ENCODE measurements around the gene PSEN2.

The PSEN2 gene

DNA sequence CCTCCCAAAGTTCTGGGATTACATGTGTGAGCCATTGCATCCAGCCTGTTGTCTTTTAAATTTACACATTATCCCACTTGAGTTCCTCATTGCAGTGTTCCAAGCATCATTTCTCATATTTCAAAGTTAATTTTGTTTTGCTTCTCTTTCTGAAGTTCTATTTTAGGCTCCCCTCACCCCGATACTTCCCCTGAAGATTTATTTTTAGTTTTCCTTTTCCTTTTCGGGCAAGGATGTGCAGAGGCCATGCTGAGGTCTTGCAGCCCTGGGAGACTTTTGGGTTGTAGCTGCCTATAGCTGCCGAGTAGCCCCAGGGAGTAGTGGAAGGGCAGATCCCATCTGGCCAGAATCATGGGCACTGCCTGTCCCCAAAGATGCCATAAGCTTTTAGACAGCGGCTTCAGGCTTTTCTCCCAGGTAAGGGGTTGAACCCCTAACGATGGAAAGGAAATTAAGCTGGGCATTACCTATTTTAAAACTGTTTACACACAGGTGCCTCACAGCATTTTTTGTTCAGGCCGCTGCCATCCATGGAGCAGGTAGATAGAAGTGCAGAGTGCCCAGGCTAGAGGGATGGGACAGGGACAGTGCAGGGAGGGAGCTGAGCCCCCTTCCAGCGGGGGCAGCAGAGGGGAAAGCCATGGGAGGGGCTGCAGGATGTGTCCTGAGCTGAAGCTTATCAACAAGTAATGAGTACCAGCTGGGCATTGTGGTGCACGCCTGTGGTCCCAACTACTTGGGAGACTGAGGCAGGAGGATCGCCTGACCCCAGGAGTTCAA is 15.9 kb downstream of the PSEN2 start:
- FAIRE-seq (no peak), DNase-seq (ENCODE audit: low spot score) (no peak)

DNA sequence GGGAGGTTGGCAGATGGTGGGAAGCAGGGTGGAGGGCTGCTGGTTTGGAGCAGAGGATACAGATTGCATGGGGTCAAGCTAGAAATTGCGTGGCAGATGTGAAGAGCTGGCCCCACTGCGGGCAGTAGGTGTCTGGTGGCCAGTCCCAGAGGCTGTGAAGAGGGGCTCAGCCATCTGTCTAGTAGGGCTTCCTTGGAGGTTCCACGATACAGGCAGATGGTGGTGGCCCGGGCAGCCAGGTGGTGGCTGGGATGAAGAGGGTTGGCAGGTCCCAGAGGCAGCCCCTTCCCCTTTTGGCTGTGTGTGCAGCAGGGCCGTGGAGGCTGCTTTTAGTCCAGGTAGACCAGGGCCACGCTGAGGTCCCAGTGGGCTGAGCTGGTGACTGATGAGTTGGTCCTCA is 16.6 kb downstream of the PSEN2 start:
- FAIRE-seq (no peak), DNase-seq (ENCODE audit: low spot score) (no peak)

DNA sequence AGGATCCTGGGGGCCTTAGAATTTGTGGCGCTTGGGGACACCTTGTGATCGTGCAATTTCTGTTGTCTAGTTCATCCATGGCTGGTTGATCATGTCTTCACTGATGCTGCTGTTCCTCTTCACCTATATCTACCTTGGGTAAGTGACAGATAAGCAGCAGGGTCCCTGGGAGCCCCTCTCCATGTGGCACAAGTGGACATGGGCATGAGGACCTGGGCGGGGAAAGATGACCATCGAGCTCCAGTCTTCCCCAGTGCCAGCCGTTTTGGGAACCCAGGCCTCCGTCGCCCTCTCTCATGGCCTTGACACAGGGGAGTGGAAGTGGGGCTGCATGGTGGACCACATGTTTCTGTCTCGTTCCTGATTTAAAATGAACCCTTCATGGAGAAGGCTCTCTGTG is 17.6 kb downstream of the PSEN2 start:
- no peak for FAIRE-seq
- no peak for DNase-seq (ENCODE audit: low spot score)

DNA sequence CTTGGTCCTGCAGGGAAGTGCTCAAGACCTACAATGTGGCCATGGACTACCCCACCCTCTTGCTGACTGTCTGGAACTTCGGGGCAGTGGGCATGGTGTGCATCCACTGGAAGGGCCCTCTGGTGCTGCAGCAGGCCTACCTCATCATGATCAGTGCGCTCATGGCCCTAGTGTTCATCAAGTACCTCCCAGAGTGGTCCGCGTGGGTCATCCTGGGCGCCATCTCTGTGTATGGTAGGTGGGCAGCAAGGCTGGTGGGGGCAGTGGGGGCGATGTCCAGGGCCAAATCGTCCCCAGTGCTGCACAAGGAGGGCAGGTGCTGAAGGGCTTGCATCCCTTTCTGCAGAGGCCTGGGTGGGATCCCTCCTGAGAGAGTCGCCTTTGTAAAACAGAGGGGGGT is 18.4 kb downstream of the PSEN2 start:
- FAIRE-seq (no peak), DNase-seq (ENCODE audit: low spot score) (no peak)

DNA sequence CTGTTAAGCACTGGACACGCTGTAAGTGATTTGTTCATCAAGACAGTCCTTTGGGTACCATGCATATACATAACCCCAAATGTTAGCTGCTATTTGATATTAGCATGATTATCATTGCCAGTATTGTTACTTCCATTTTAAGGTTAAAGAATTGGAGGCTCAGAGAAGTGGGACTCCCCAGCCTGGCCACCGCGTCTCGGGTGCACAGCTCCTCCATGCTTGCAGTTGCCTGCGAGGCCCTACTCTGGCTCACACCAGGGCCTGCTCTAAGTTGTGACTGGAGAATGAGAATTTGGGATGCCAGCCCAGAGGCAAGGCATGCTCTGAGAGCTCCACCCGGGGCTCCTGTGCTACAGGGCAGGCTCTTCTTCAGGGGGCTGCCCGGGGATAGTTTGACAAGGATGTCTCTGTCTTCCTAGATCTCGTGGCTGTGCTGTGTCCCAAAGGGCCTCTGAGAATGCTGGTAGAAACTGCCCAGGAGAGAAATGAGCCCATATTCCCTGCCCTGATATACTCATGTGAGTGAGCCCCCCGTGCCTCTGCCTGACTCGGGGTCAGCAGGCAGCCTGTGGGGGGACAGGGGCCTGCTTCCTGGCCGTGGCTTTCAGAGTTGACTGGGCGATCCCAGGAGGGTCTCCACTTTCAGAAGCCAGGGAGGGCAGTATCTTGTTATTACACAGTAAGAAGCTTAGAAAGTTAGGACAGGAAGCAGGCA is 19.4 kb downstream of the PSEN2 start:
- no peak for FAIRE-seq
- DNase-seq (ENCODE audit: low spot score), result no peak

DNA sequence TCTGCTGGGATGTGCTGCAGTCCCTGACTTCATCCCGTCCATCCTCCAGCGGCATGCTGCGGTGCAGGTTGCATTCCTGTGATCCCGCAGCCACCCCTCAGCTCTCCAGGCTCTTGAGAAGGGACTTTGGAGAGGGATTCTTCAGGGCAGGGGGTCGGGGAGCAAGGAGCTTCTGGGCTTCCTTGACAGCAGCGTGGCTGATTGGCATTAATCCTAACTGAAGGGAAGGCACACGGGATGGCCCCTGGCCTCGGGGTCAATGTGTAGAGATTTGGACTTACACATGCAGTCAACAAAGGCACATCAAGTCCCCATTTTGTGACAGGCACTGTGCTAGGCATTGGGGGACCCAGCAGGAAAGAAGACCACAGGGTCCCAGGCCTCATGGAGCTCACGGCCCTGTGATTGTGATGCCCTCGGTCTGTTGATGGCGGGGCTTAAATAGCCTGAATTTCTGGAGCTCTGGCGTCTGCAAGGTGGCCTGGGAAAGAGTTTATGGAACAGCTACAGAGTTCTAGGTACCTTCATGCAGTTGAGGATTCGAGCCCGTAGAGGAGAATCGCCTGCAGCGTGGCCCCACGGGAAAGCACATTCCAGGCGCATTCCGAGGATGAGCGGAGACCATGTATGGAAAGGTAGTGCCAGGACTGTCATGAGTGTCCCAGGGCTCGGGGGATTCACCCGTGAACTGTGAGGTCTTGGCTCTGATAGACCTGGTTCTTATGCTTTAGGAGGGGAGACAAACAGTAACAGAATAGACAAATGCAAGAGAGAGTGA is 20.1 kb downstream of the PSEN2 start:
- FAIRE-seq (no peak), DNase-seq (ENCODE audit: low spot score) (no peak)

DNA sequence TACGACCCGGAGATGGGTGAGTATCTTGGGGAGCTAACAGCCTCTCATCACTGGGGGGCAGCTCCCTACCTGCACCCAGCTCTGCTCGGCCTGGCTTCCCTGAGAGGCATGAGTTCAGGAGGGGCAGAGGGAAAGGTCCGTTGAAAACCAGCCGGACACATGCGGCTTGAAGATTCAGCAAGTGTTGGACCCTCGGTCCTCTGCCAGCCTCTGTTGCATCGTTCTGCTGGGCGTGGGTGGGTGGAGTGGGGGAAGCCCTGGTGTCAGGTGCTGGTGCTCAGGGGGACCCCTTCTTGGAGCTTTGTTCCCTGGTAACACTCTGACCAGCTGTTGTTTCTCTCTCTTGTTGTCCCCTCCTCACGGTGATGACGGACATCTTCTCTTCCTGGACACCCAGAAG is 20.9 kb downstream of the PSEN2 start:
- DNase-seq (ENCODE audit: low spot score), result no peak
- no peak for FAIRE-seq

DNA sequence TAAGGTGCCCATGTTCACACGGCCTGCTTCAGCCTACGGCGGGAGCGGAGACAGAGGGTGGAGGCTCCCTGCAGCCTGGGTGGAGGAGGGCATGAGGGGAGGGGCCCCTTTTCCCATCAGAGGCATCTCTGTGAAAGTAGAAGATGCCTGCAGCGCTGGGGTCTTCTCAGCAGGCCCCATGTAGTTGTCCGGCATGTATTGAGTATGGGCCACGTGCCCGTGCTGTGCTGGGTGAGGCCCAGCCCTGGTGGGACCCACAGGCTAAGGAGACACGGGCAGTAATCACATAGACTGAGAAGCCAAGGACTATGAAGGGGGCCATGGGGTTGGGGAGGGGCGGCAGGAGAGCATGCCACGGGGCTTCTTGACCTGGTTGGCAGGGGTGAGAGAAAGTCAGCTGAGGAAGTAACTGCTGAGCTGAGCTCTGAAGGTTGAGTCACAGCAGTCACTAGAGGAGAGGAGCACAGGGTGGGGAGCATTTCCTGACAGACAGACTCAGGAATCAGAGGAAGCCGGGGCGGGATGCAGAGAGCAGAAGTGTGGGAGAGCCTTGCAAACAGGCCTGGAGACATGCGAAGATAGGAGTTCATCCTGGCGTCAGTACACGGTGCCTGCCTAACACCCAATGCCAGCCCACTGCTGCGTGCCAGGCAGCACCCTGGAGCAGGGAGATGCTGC is 21.6 kb downstream of the PSEN2 start:
- no peak for FAIRE-seq
- no peak for DNase-seq (ENCODE audit: low spot score)

DNA sequence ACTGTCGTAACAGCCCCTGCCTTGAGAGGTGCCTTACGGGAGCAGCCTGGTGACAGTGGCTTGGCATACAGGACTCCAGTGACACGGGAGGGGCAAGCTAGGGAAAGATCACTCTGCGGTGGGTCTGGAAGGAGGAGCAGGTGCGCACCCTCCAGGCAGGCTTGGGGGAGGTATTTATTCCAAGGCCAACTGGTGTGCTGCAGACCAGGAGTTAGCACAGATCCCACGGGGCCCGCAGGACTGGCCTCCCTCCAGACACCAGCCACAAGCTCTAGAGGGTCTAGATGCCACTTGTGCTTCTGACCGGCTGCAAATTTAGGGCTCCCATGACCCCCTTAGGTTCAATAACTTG is 22.1 kb downstream of the PSEN2 start:
- no peak for DNase-seq (ENCODE audit: low spot score)
- FAIRE-seq, result no peak

DNA sequence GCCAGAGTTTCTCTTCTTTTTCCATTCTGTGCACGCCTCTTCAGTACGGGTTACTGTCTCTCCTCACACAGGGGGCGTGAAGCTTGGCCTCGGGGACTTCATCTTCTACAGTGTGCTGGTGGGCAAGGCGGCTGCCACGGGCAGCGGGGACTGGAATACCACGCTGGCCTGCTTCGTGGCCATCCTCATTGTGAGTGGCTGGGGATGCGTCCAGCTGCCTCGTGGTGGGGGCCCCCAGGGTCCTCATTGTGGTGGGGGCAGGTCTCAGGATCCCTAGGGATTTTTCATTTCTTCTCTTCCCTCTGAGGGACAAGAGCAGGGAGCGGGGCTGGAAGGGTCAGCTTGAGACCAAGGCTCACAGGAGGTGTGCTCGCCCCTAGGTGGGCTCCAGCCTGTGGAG is 23.5 kb downstream of the PSEN2 start:
- DNase-seq (ENCODE audit: low spot score), result no peak
- FAIRE-seq, result no peak

DNA sequence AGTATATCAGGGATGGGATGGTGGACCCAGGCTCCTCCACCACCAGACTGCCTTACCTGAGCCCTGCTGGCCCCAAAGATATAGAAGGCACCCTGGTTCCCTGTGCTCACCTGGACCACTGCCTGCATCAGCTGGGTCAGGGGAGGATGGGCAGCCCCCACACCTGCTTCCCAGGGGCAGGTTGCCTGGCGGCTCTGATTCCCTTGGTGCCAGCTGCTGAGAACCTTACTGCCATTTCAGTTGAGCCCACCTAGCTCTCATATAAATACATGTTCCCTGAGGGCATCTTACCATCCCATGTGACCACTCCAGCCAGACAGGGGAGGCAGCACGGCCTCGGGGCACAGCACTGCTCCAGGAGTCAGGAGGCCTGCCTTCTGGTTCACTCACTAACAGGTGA is 24.4 kb downstream of the PSEN2 start:
- DNase-seq (ENCODE audit: low spot score), result no peak

DNA sequence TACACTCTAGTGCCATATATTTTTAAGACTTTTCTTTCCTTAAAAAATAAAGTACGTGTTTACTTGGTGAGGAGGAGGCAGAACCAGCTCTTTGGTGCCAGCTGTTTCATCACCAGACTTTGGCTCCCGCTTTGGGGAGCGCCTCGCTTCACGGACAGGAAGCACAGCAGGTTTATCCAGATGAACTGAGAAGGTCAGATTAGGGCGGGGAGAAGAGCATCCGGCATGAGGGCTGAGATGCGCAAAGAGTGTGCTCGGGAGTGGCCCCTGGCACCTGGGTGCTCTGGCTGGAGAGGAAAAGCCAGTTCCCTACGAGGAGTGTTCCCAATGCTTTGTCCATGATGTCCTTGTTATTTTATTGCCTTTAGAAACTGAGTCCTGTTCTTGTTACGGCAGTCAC is 25.2 kb downstream of the PSEN2 start:
- FAIRE-seq, result no peak

More for the DNA sequence above, 24.4 kb downstream of the PSEN2 start:
- FAIRE-seq, result no peak

DNA sequence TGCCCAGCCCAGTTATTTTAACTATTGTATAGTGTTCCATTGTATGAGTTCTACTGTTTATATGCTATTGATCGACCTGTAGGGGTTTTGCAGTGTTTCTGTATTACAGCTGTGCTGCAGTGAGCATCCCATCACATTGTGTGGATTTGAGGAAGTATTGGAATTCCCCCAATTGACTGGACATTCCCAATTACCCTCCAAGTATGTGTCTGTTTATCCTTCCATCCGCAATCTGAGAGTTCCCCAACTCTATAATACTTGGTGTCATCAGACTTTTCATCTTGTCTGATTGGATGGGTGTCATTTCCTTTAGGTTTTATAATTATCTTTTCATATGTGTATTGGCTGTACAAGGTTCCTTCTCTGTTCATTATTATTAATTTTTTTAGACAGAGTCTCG is 27.8 kb downstream of the PSEN2 start:
- no peak for FAIRE-seq

More for the DNA sequence above, 25.2 kb downstream of the PSEN2 start:
- DNase-seq (ENCODE audit: low spot score), result no peak

DNA sequence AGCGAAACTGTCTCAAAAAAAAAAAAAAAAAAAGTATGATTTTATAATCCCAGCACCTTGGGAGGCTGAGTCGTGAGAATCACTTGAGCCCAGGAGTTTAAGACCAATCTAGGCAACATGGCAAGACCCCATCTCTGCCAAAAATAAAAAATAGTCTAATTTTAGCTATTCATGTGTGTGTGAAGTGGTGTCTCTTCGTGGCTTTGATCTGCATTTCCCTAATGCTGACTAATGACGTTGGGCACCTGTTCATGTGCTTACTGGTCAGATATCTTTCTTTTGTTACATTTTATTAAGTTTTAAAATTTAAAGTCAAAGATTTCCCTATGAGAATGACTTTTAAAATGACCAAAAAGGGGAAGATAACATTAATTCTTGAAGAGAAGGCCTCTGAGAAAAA is 31.0 kb downstream of the PSEN2 start:
- FAIRE-seq (no peak), DNase-seq (ENCODE audit: low spot score) (no peak)

More for the DNA sequence above, 27.8 kb downstream of the PSEN2 start:
- no peak for DNase-seq (ENCODE audit: low spot score)

DNA sequence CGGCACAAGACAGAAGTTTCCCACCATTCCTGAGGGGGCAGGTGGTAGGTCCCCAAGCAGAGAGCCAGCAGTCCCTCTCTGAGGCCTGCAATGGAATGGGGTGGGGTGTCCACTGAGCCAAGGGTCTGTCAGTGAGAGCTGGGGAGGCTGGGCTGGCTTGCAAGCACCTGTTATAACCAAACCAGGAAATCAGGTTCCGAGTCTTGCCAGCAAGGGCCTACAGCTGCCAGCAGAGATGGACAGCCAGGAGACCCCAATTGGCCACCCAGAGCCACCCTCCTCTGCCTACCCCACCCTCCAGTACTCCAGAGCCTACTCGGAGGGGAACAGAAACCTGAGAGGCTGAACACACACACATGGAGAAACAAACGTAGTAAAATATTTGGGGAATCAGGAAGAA is 32.2 kb downstream of the PSEN2 start:
- DNase-seq (ENCODE audit: low spot score), result no peak
- no peak for FAIRE-seq

DNA sequence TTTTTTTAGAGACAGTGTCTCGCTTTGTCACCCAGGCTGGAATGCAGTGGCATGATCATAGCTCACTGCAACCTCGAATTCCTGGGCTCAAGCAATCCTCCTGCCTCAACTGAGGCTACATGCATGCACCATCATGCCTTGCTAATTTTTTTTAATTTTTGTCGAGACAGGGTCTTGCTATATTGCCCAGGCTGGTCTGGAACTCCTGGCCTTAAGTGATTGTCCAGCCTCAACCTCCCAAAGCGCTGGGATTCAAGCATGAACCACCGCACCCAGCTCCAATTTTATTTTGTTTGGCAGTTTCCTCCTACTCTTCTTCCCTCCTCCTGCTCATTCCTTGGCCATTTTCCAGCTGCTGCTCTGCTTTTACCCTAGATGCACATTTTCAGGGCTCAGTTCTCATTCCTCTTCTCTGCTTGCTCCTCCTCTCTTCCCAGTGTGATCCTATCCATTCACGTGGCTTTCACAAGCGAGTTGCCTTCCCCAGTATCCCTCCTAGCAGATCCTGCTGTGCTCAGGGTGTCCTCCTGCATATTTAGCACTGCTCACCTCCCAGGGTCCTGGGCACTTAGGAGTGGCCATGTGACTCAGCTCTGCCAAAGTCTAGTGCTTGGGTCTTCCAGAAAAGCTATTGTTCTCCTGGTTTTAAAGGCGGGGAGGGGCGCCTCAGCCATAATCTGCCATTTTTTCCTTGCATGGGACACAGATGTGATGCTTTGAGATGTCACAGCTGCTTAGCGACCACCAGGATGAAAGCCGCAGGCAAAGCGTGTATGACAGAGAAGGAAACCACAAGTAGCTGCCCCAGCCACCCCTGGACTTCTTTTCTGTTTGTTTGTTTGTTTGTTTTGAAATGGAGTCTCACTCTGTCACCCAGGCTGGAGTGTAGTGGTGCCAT is 33.7 kb downstream of the PSEN2 start:
- no peak for DNase-seq (ENCODE audit: low spot score)
- no peak for FAIRE-seq

DNA sequence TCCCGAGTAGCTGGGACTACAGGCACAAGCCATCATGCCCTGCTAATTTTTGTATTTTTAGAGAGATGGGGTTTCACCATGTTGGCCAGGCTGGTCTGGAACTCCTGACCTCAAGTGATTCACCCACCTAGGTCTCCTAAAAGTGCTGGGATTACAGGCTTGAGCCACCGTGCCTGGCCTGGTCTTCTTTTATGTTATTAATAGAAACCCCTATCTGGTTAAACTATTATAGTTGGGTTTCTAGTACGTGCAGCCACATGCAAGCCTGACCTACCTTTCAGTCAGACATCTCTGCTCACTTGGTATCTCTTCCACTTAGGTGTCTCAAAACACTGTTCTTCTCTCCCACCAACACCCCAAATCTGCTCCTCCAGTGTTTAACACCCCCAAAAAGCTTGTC is 34.4 kb downstream of the PSEN2 start:
- FAIRE-seq, result no peak

DNA sequence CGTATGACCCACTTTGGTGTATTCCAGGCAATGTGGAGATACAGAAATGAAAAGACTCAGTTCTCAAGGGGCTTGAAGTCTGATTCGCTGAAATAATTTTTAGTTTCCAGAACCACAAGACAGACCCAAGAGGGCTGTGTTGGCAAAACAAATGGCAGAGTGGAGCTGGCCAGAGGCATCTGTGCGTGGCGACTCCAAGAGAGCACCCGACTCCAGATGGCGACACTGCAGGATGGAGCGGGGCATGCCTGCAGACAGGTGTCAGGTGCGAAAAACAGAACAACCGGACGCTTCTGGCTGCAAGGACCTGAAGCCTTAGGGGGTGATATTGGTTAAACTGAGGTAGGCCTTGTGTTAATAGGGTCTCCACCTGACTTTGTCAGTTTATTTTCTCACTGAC is 38.0 kb downstream of the PSEN2 start:
- no peak for FAIRE-seq
- DNase-seq (ENCODE audit: low spot score), result no peak

More for the DNA sequence above, 34.4 kb downstream of the PSEN2 start:
- DNase-seq (ENCODE audit: low spot score), result no peak

DNA sequence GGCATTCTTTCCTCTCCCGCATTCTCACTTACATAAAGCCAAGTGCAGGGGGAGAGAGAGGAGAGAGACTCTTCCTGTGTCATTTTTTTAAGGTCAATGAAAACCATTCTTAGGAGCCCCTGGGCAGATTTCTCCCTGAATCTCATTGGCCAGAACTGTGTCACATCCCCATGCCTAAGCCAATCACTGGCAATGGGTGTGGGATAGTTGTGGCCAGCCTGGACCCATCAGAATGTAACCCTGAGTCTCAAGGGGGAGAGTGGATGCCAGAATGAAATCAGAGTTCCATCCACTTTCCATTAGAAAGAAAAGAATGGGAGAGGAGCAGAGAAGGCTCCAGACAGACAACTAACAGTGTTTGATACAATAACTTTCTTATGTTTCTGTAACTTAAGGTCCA is 38.5 kb downstream of the PSEN2 start:
- DNase-seq (ENCODE audit: low spot score) (no peak), FAIRE-seq (no peak)

DNA sequence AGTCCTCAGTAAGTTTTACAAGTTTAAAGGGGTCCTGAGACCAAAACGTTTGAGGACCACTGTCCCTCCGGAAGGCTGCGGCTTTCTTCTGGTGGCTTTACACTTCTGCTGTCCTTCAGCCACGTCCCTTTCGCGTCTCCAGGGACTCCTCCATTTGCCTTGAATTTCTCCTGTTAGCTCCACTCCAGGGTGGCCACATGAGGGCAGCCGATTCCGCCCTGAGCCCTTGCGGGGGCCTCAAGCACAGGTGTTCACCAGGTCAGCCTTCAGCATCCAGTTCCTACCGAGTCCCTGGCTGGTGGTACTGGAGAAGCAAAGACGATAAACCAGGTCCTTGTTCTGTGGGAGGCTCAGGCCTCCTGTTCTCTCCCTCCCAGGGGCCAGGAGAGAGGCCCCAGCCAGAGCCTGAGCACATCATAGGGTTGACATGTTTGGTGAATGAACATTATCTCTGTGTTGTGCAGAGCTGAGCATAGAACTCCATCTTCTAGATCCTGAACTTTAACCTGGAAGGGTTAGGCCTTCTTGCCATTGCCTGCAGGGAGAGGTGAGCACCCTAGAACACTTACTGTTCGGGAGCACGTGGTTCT is 42.3 kb downstream of the PSEN2 start:
- DNase-seq (ENCODE audit: low spot score), result no peak
- FAIRE-seq, result no peak

DNA sequence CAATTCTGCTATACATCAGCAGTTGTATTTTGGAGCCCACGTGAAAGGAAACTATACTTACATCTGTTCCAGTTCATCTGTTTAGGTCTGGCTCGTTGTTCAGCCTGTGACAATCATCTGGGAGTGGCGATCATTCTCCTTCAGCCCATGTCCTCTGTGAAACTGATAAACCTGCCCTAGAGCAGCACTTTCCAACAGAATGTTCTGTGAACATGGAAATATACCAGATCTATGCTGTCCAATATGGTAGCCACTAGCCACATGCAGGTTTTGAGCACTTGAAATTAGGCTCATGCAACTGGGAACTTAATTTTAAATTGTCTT is 45.2 kb downstream of the PSEN2 start:
- no peak for FAIRE-seq

More for the DNA sequence above, 45.2 kb downstream of the PSEN2 start:
- DNase-seq (ENCODE audit: low spot score), result no peak
